ENCODE data around the gene ERI2.

The ERI2 gene

DNA sequence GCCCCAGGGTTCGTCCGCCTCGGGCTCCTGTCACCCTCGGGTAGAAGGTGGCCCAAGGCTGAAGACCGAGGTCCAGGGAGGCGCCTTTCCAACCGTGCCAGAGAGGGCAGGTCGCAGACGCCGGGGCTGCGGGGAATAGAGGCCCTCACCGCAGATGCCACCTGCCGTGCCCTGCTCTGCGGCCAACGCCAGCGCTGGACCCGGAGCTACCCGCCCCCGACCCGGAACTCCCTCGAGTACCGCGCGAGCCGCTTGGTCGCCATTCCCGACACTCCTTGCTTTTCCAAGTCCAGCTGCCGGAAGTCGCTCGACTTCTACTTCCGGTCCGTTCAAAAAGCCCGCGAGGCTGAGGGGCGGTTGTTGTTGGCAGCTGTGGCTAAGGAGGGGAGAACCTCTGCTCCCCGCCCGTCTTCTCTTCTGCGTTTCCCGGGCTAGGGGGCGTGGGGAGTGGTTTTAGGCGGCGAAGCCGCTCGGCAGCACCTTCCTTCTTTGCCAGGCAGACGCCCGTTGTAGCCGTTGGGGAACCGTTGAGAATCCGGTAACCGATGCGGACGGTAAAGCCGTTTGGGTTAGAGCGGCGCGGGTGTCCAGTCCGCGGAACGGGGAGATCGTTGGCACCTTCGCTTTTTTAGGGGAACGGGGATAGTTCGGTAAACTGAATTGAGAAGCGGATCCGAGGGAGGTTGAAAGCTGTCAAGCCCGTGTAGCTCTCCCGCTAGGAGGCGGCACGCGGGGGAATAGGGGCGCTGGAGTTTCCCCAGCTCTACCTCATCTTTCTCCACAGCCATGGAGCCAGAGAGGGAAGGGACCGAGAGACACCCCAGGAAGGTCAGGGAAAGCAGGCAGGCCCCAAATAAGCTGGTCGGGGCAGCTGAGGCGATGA, at the start of gene ERI2, which contains the start of gene REXO5:
ERI2 (minus strand) TSS at position 305 of the 883 bp plus-strand sequence; CDS start at position 263, 42 bp downstream.
REXO5 (plus strand) TSS at position 360 of the 883 bp plus-strand sequence; CDS start at position 787, 427 bp downstream.
- peaks cover 6% of the 10 kb centered on the region for H3K36me3 Mint-ChIP-seq (ENCODE audit: low read depth)
- H3K4me1 Mint-ChIP-seq (ENCODE audit: low read depth), result peaks cover 23% of the 10 kb centered on the region
- no peaks in the 10 kb centered on the region for H3K9me3 Mint-ChIP-seq
- H3K4me3 Mint-ChIP-seq, result peak within 1 kb of the TSS; percentile 99
- H3K27ac Mint-ChIP-seq, result peak within 1 kb of the TSS; percentile 97
- no peaks in the 10 kb centered on the region for H3K27me3 Mint-ChIP-seq (ENCODE audit: low read depth)

GRCh38 chr16:20854963-20855362, 48.7 kb upstream of the ERI2 start:
- Mint-ChIP-seq H3K9me3 (no peaks in the 10 kb centered on the region), H3K4me1 (ENCODE audit: low read depth) (peaks cover 24% of the 10 kb centered on the region), H3K4me3 (no peak overlapping the region), H3K36me3 (ENCODE audit: low read depth) (peaks cover 24% of the 10 kb centered on the region), H3K27ac (no peak overlapping the region), H3K27me3 (ENCODE audit: low read depth) (no peaks in the 10 kb centered on the region)

- Mint-ChIP-seq H3K9me3 (no peaks in the 10 kb centered on the region), H3K4me1 (ENCODE audit: low read depth) (peaks cover 27% of the 10 kb centered on the region), H3K27me3 (ENCODE audit: low read depth) (no peaks in the 10 kb centered on the region), H3K27ac (no peak overlapping the region), H3K36me3 (ENCODE audit: low read depth) (peaks cover 18% of the 10 kb centered on the region), H3K4me3 (no peak overlapping the region)
Measured at GRCh38 chr16:20853981-20854620, 47.8 kb upstream of the ERI2 start.

- Mint-ChIP-seq H3K27ac (no peak overlapping the region), H3K4me3 (no peak overlapping the region), H3K36me3 (ENCODE audit: low read depth) (peaks cover 16% of the 10 kb centered on the region)
Measured at GRCh38 chr16:20853143-20853542, 46.9 kb upstream of the ERI2 start.

GRCh38 chr16:20851601-20852000, 45.3 kb upstream of the ERI2 start:
- Mint-ChIP-seq H3K4me1 (ENCODE audit: low read depth) (peaks cover 29% of the 10 kb centered on the region), H3K36me3 (ENCODE audit: low read depth) (peaks cover 12% of the 10 kb centered on the region), H3K27me3 (ENCODE audit: low read depth) (no peaks in the 10 kb centered on the region), H3K27ac (no peak overlapping the region), H3K9me3 (no peaks in the 10 kb centered on the region), H3K4me3 (no peak overlapping the region)

More at GRCh38 chr16:20853143-20853542, 46.9 kb upstream of the ERI2 start:
- H3K9me3 Mint-ChIP-seq, result no peaks in the 10 kb centered on the region
- peaks cover 27% of the 10 kb centered on the region for H3K4me1 Mint-ChIP-seq (ENCODE audit: low read depth)
- H3K27me3 Mint-ChIP-seq (ENCODE audit: low read depth), result no peaks in the 10 kb centered on the region

DNA sequence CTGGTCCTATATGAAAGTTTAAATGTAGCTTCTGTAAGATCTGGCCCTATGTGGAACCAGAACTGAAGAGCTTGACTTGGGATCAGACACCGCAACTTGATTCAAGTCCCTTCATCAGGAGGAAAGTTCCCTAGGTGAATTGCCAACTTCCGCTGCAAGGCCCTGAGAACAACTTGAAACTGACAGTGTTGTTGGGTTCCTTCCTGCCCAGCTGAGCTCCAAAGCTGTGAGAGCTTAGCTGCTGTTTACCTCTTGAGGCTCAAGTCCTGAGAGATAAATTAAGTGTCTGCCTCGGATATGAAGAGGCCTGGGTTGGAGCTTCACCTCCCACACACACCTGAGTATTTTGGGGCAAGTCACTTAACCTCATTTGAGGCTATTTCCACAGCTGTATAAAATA, 44.7 kb upstream of the ERI2 start:
- no peaks in the 10 kb centered on the region for H3K9me3 Mint-ChIP-seq
- peaks cover 24% of the 10 kb centered on the region for H3K4me1 Mint-ChIP-seq (ENCODE audit: low read depth)
- no peak overlapping the region for H3K27ac Mint-ChIP-seq
- no peaks in the 10 kb centered on the region for H3K27me3 Mint-ChIP-seq (ENCODE audit: low read depth)
- H3K36me3 Mint-ChIP-seq (ENCODE audit: low read depth), result peaks cover 14% of the 10 kb centered on the region
- H3K4me3 Mint-ChIP-seq, result no peak overlapping the region

GRCh38 chr16:20849589-20850390, 43.5 kb upstream of the ERI2 start:
- Mint-ChIP-seq H3K27me3 (ENCODE audit: low read depth) (no peaks in the 10 kb centered on the region), H3K36me3 (ENCODE audit: low read depth) (peaks cover 8% of the 10 kb centered on the region), H3K4me1 (ENCODE audit: low read depth) (peaks cover 30% of the 10 kb centered on the region), H3K27ac (peak overlapping the region; percentile 1), H3K4me3 (no peak overlapping the region), H3K9me3 (no peaks in the 10 kb centered on the region)

DNA sequence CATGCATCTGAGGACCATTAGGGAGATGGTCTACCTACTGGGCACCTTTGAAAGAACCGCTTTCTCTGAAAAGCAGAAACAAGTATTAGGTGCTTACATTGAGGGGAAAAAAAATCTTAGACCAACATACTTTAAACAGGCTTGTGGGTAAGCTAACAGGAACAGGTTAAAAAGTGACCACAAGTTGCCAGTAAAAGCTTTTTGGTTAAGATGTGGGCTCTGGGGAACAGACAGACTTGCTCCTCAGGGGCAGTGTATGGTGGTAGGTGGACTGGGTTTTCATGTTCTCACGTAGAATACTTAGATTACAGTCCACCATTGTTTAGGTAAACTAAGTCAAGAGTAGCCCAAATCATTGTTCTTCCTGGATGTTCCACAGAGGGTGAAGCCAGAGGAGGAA, 41.3 kb upstream of the ERI2 start:
- Mint-ChIP-seq H3K36me3 (ENCODE audit: low read depth) (peaks cover 8% of the 10 kb centered on the region), H3K27ac (no peak overlapping the region), H3K4me3 (no peak overlapping the region), H3K4me1 (ENCODE audit: low read depth) (peaks cover 39% of the 10 kb centered on the region), H3K27me3 (ENCODE audit: low read depth) (no peaks in the 10 kb centered on the region), H3K9me3 (no peaks in the 10 kb centered on the region)

GRCh38 chr16:20846551-20846950, 40.3 kb upstream of the ERI2 start:
- Mint-ChIP-seq H3K4me1 (ENCODE audit: low read depth) (peaks cover 39% of the 10 kb centered on the region), H3K9me3 (no peaks in the 10 kb centered on the region), H3K36me3 (ENCODE audit: low read depth) (peaks cover 11% of the 10 kb centered on the region), H3K4me3 (no peak overlapping the region), H3K27ac (no peak overlapping the region), H3K27me3 (ENCODE audit: low read depth) (no peaks in the 10 kb centered on the region)

- H3K27me3 Mint-ChIP-seq (ENCODE audit: low read depth), result no peaks in the 10 kb centered on the region
- no peak overlapping the region for H3K4me3 Mint-ChIP-seq
- peaks cover 39% of the 10 kb centered on the region for H3K4me1 Mint-ChIP-seq (ENCODE audit: low read depth)
- H3K36me3 Mint-ChIP-seq (ENCODE audit: low read depth), result peaks cover 12% of the 10 kb centered on the region
- no peaks in the 10 kb centered on the region for H3K9me3 Mint-ChIP-seq
- no peak overlapping the region for H3K27ac Mint-ChIP-seq
Measured at GRCh38 chr16:20846030-20846429, 39.8 kb upstream of the ERI2 start.

DNA sequence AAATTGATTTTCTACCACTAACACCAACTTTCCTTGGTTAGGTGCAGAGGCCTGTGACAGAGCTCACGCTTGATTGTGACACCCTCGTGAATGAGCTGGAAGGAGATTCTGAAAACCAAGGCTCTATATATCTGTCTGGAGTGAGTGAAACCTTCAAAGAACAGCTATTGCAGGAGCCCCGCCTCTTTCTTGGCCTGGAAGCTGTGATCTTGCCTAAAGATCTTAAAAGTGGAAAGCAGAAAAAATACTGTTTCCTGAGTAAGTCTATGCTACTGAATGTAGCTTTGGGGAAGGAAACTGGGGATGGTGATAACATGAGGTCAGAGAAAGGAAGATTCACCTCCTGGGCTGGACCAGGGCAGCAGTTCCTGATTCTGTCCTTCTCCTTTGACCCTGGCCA, 38.3 kb upstream of the ERI2 start:
- Mint-ChIP-seq H3K36me3 (ENCODE audit: low read depth) (peaks cover 18% of the 10 kb centered on the region), H3K4me3 (no peak overlapping the region), H3K4me1 (ENCODE audit: low read depth) (peaks cover 27% of the 10 kb centered on the region), H3K9me3 (no peaks in the 10 kb centered on the region), H3K27me3 (ENCODE audit: low read depth) (no peaks in the 10 kb centered on the region), H3K27ac (peak overlapping the region; percentile 51)

DNA sequence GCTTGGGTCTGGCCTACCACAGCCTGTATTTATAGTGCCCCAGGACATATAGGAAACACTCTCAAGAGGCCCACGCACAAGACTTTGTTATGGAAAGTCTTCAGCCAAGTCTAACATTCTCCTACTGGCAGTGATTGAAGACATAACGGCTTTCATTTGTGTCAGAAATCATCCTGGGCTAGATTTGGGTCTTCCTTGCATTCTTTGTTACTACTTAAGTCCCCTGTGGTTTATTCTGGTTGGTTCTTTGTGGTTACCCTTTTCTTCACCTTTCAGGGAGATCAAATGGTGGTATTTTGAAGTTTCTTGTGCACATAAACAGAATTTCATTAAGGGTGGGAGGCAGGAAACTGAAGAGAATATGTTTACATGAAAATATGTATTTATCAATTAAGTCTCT, 37.8 kb upstream of the ERI2 start:
- Mint-ChIP-seq H3K36me3 (ENCODE audit: low read depth) (peaks cover 21% of the 10 kb centered on the region), H3K4me1 (ENCODE audit: low read depth) (peaks cover 27% of the 10 kb centered on the region), H3K27me3 (ENCODE audit: low read depth) (no peaks in the 10 kb centered on the region), H3K4me3 (no peak overlapping the region), H3K27ac (peak overlapping the region; percentile 39), H3K9me3 (no peaks in the 10 kb centered on the region)

GRCh38 chr16:20839504-20839903, 33.2 kb upstream of the ERI2 start:
- H3K4me3 Mint-ChIP-seq, result no peak overlapping the region
- H3K27ac Mint-ChIP-seq, result no peak overlapping the region
- H3K9me3 Mint-ChIP-seq, result peaks cover 16% of the 10 kb centered on the region
- no peaks in the 10 kb centered on the region for H3K27me3 Mint-ChIP-seq (ENCODE audit: low read depth)
- peaks cover 55% of the 10 kb centered on the region for H3K36me3 Mint-ChIP-seq (ENCODE audit: low read depth)
- H3K4me1 Mint-ChIP-seq (ENCODE audit: low read depth), result peaks cover 8% of the 10 kb centered on the region

DNA sequence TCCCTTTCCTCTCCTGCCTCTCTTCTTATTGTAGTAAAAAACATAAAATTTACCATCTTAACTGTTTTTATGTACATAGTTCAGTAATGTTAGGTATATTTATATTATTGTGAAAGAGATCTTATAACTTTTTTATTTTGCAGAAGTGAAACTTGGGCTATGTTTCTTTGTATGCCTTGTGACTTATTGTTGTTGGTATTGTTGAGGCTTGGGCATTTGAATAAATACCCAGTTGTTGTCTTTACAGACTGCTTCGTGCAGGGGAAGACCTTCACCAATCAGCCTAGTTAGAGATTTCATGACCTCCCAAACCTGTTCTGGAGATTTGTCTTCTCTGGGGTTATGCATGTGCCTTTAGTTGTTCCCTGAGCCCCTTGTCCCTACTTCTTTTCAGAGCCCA, 32.0 kb upstream of the ERI2 start:
- H3K9me3 Mint-ChIP-seq, result peaks cover 18% of the 10 kb centered on the region
- no peaks in the 10 kb centered on the region for H3K4me1 Mint-ChIP-seq (ENCODE audit: low read depth)
- no peaks in the 10 kb centered on the region for H3K27me3 Mint-ChIP-seq (ENCODE audit: low read depth)
- peaks cover 65% of the 10 kb centered on the region for H3K36me3 Mint-ChIP-seq (ENCODE audit: low read depth)
- no peak overlapping the region for H3K4me3 Mint-ChIP-seq
- no peak overlapping the region for H3K27ac Mint-ChIP-seq
